Posterior cingulate gyrus (tissue), 11 donors: ENCODE results near the gene DCP1A.
"Not testable (repeated sequence)": the region's sequence is repeated elsewhere in the genome, so short reads cannot be mapped to it uniquely, and the experiment has no call there.

Source experiments
- DNase-seq, 10 donors: peaks; one replicate each; pipeline versions ENCODE4 v3.0.0 to v3.0.0-alpha.2; 2020 to 2021; ENCODE audit warnings: mixed read lengths in 3 of 10
- intact Hi-C: fragments of 100-400 bp; cut with DNase I; formaldehyde crosslinking; loops from one replicate; pipeline ENCODE4 v1.15.1; 2023

Gene DCP1A

GRCh38 chr3:53269888-53270880 lies 77.2 kb downstream of the DCP1A start:
- peak; percentile 54 to 93 (median 66) for DNase-seq
- intact Hi-C loops = no loop called here

- DNase-seq = peak in 1 of 10 donors; percentile 39
- intact Hi-C loops = not testable (repeated sequence)
Measured at GRCh38 chr3:53269193-53269592, 78.2 kb downstream of the DCP1A start.

GRCh38 chr3:53267766-53268165 lies 79.6 kb downstream of the DCP1A start:
- intact Hi-C loops = no loop called here
- no peak for DNase-seq

GRCh38 chr3:53264718-53265117 lies 82.6 kb downstream of the DCP1A start:
- intact Hi-C loops = no loop called here
- peak in 1 of 10 donors; percentile 22 for DNase-seq

- intact Hi-C loops = no loop called here
- DNase-seq = peak in 1 of 10 donors; percentile 43
Measured at GRCh38 chr3:53263907-53264306, 83.4 kb downstream of the DCP1A start.

GRCh38 chr3:53261712-53262111 lies 85.6 kb downstream of the DCP1A start:
- intact Hi-C loops = no loop called here
- DNase-seq = peak in 1 of 10 donors; percentile 74

GRCh38 chr3:53260286-53260785 lies 87.0 kb downstream of the DCP1A start:
- no peak for DNase-seq
- intact Hi-C loops = no loop called here

- intact Hi-C loops = loop anchor here (2.0 kb wide), 1 partner anchor 87 kb away; the partner anchor contains the start of gene DCP1A
- DNase-seq = peak in 3 of 10 donors; percentile 36 to 59 (median 55)
Measured at GRCh38 chr3:53259427-53260259, 87.7 kb downstream of the DCP1A start.

GRCh38 chr3:53258600-53259426 lies 88.5 kb downstream of the DCP1A start:
- intact Hi-C loops = loop anchor here (2.0 kb wide), 1 partner anchor 88 kb away; the partner anchor contains the start of gene DCP1A
- peak in 2 of 10 donors; percentile 27 to 45 for DNase-seq

- intact Hi-C loops = no loop called here
- DNase-seq = no peak
Measured at GRCh38 chr3:53257465-53257864, 89.9 kb downstream of the DCP1A start.

- intact Hi-C loops = no loop called here
- DNase-seq = no peak
Measured at GRCh38 chr3:53256704-53257055, 90.7 kb downstream of the DCP1A start.

GRCh38 chr3:53255775-53256703 lies 91.3 kb downstream of the DCP1A start, which contains the start of gene TKT:
Gene TKT (minus strand): TSS chr3:53256022. CDS start chr3:53255942, 80 bp downstream.
- DNase-seq = peak; percentile 65 to 97 (median 84)
- intact Hi-C loops = no loop called here

- DNase-seq = peak in 8 of 10 donors; percentile 39 to 93 (median 48)
- intact Hi-C loops = no loop called here
Measured at GRCh38 chr3:53255423-53255774, 91.9 kb downstream of the DCP1A start.

GRCh38 chr3:53254509-53255422 lies 92.6 kb downstream of the DCP1A start:
- peak; percentile 29 to 92 (median 52) for DNase-seq

GRCh38 chr3:53253707-53254508 lies 93.4 kb downstream of the DCP1A start:
- DNase-seq = no peak
- intact Hi-C loops = no loop called here

More at GRCh38 chr3:53254509-53255422, 92.6 kb downstream of the DCP1A start:
- intact Hi-C loops = no loop called here

- intact Hi-C loops, DNase-seq: not testable (repeated sequence)
Measured at GRCh38 chr3:53252947-53253322, 94.4 kb downstream of the DCP1A start.
